ENCODE data around the gene CR1L.
"Not testable (repeated sequence)": the region's sequence is repeated elsewhere in the genome, so short reads cannot be mapped to it uniquely, and the experiment has no call there.

CR1L gene

DNA sequence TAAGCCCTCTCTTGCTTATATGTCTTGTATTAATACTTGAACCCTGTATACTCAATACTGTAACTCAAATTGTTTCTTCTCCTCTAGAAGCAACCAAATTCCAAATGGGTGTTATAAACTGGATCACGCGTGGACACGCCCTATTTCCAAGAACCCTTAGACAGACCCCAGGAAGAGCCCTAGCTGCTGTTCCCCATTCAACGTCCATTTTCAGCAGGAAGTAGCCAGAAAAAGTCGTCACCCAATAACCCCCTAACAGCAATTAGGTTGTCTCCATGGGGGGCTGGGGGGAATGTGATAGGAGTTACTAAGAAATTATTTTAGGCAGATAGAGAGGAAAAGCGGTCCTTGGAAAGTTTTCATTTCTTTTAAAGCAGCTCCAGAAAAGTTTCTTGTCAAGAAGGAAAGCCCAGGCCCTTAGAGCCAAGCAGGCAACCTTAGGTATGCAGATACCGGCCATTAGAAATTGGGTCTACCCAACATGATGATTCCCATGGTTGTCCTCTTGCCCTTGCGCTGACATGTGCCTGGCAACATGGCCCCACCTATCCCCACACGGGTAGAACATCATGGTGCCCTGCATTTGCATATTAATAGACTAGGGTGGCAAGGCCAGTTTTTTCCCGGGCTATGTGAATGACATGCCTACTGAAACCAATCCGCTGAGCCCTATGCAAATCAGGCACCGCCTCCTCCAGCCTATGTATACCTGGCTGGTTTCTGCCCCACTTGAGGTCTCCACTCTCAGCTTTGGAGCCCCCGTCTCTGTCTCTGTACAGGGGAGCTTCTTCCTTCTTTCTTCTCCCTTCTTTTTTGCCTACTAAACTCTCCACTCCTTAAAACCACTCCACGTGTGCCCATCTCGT, 102.9 kb downstream of the CR1L start:
- peak; percentile 47 for DNase-seq

DNA sequence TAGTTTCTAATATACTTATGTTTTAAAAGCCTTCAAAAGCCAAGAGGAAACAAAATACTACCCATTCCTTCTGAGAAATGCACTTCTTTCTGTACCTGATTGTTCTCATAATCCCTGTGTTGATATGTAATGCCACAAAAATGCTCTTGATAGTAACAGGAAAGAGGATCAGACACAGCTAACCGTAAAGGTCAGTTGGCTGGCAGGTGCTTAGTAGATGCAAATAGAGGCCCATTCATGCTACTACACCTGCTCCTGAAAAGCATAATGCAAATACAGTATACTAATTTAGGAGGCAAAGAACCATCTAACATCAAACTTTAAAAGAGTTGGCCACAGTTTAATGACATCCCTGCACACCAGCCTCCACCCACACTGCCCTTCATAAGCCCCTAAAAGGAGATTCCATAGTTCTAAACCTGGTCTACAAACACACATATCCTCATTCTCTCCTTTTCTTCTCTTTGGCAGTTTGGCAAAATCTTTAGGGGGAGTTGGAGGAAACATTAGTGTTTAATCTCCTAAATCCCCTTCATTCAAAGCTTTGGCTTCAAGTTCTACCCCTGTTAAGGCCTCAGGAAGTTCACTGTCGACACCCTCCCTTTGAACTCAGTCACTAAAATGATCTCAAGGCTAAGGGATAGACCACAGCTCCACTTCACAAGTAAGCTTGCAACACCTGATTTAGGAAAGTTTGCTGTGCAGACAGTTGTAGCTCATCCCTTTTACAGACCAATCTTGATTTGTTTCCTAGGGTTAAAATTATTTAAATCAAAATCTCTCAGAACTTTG, 104.0 kb downstream of the CR1L start:
- peak; percentile 83 for DNase-seq

DNA sequence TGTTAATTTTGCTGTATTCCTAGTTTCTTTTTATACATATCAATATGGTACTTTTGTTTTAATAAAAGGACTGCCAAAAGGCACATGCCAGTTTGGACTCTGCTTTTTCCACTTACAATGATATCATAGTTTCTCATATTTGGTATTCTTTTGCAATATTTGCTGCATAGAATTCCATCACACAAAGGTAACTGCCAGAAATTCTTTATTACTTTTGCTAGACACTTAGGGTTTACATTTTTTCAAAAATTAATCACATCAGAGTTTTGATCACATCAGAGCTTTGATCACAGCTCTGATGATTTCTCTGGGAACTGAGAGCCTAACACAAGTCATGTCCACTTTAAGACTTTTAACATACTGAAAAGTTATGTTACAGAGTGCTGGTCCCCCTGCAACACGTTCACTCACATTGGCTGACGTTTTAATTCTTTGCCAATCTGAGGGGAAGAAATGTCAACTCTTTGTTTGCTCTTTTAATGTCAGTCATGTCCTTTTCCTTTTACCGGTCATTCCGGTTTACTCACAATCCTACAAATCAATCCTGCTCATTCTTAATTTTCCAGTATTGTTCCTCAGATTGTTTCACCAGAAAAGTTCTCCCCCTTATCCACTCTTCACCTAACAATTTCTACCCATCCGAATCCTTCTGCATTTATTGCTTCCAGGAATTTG, 105.8 kb downstream of the CR1L start:
- DNase-seq, result no peak

DNA sequence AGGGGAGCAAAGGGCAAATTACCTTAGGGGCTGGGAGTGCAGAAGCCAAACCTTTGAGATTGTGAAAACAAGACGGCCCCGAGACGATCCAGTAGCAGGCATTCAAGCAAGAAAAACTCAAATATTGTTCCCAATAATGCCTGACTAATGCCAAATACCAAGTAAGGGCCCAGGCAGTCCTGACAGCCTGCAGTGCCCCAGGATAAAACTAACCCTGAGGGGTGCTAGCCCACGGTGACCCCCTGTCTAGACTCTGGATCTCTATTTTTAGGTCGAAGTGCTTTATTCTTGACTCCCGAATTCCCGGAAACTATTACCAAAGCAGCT, 106.5 kb downstream of the CR1L start:
- DNase-seq, result not testable (repeated sequence)

DNA sequence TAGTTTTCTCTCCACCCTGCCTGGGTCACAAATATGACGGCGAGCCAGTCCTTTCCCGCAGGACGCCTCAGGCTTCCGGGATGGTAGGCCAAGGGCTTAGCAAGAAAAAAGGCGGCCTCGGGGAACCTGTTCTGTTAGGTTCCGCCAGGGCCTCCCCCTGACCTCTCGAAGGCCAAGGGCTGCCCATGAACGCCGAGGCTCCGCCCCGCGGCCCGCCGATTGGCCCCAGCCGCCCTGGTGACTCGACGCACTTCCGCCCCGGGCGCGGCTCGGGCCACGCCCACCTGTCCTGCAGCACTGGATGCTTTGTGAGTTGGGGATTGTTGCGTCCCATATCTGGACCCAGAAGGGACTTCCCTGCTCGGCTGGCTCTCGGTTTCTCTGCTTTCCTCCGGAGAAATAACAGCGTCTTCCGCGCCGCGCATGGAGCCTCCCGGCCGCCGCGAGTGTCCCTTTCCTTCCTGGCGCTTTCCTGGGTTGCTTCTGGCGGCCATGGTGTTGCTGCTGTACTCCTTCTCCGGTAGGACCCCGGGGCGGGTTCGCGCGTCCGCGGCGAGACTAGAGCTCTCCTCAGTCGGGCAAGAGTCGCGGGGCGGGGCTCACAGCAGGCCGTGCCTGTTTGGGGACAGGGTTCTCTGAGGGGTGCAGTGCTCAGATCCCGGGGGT, 107.0 kb downstream of the CR1L start, which contains the start of gene CD46:
Gene CD46, plus strand, starts transcription at position 265 of the 666 bp plus-strand sequence. Its CDS starts 159 bp downstream, at position 424.
- DNase-seq, result peak; percentile 94

DNA sequence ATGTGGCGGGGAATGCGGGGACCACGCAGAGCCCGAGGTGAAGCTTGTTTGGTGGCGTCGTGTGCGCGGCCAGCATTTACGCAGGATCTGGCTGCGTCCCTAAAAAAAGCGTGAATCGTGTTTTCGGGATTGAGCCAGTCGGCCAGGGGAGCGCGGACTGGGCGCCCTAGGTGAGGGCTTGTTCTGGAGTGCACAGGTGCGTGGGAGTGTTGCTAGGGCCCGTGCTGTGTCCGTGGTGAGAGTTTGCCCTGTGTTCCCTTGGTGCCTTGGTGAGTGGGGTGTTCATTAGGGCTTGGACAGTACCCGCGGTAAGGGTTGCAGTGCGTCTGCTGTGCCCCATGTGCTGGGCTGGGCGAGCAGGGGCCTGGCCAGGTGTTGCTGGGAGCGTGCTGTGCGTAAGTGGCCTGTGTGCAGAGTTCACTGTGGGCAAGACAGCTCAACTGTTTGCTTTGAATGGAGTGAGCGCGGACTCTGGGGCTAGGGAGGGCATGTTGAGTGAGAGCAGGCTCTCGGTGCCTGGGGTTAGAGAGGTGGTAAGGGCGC, 107.6 kb downstream of the CR1L start:
- no peak for DNase-seq

DNA sequence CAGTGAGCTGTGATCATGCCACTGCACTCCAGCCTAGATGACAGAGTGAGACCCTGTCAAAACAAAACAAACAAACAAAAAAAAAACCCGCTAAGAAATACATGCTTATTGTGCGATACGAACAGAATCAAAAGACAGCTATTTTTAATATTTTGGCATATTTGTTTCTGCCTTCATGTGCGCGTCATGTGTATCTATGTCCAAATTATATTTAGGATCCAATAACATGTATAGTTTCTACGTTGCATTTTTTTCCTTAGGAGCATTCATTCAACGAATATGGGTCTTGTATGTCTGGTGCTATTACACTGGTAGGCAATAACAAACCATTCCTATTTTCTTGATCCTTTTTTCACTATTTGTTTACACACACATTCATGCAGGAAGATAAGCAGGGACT, 108.7 kb downstream of the CR1L start:
- no peak for DNase-seq

DNA sequence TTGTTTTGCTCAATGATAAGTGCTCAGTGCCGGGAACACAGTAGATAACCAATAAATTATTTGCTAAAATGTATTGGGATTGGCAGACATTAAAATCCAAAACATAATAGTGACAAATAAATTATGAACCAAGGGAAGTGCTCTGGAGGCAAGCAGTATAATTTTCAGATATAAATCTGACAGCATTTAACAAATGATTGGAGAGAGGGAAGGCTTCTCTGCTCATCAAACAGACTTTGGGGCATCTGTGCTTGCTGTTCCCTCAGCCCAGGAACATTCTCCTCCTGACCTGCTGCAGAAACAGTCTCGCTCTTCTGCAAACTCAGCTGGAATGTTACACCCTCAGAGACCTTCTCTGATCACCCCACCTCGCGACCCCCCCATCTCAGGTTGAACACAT, 109.1 kb downstream of the CR1L start:
- no peak for DNase-seq

DNA sequence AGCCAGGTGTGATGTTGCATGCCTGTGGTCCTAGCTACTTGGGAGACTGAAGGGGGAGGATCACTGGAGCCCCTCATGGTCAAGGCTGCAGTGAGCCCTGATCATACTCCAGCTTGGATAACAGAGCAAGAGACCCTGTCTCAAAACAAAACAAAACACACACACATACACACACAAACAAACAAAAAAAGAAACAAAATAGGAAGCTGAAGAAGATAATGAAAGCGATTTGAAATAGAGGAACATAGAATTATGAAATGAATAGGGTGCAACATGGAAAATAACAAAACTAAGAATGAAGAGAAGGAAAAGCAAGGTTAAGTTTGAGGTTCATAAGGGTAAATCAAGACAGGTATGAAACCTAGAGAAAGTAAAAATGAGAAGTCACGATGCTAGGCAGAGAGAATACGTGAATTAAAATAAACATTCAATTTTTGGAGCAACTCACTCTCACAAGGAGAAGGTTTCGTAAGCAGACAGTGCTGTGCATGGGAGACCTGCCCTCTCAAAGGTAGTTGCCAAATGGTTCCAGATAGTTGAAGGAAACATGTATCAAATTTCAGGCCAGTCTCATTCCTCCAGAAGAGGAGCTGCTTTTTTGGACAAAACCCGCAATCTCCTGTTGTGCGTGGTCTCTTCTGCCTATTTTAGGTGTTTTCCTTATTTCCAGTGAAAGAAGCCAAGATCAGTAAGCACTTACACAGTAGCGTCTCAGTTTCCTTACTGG, 110.2 kb downstream of the CR1L start:
- DNase-seq, result peak; percentile 22

DNA sequence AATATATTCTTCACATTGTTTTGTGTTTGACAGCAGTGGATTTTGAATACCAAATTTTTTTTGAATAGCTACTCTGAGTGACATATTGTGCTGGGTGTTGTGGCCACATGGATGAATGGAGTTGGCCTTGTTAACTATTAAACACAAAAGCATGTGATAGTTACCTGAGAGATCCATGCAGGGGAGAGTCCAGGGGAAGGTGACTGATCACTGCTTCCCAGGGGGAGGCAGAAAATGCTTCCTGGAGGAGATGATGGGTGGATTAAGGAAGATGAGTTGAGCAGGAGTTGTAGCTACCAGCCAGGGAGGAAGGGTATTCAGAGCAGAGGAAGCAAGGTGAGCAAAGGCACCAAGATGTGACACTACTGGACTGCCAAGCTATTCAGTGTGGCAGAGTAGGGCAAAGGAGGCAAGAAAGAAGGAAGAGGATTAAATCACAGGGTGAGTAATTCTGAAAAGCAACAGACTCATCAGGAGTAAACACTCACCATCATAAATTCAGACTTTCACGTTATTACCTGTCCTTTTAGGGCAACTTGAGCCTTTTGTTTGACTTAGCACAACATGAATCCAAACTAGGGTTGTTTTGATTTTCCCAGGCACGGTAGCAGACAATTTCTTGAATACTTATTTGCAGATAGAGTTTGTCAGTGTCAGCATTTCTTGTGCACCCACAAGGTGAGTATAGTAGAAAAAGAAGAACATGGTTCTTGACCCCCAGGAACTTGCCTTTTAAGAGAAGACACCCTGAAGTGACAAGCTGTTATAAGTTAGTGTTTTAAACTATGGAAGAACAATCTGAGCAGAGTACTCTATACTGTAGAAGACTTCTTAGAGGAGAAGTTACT, 111.1 kb downstream of the CR1L start:
- DNase-seq, result no peak

DNA sequence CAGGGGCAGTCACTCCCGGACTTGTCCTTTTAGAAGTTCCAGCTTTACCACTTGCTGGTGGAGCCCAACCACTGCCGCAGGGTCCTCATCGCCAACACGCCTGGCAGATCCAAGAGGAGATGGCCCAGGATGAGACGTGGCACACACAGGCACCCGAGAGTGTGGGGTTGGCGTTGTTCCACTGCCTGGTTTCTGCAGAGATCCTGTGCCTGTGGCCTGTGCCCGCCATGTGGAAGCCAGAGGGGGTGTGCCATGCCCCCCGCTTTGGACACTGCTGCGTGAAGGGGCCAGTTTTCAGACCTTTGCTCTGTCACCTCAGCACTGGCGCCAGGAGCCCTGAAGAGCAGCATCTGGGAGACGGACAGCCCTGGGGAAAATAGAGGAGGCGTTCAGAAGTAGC, 117.7 kb downstream of the CR1L start:
- DNase-seq, result no peak

DNA sequence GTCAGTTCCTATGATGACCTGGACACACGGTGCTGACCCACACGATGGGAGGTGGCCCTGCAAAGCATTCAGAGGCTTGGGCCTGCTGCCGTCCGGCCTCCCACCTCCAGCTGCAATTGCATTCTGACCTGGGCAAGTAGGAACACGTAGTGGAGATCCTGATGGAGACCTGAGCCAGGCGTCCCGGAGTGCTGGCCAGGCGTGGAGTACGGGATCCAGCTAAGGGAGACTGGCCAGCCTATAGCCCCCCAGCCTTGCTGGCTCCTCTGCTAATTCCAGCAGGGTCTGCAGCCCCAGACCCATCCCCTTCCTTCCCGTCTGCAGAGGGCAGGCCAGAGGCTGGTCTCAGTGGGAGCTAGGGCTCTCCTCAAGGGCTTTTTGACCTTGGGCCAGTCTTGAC, 118.2 kb downstream of the CR1L start:
- DNase-seq, result no peak

DNA sequence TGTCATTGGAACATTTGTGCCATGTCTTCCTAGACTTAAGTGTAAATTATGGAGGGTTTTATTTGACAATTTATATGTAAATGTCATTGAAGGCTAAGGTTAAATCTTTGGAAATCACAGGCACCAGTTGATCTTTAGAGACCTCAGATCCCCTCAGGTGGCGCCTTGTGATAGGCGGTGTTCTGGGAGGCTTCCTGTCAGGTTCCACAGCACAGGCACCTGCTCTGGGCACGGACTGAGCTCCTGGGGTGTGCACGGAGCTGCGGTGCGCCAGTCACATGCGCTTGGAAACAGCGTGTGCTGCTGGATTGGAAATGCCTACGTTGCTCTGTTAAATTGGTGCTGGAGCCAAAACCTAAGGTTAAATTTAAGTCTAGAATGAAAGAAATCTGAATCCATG, 119.0 kb downstream of the CR1L start:
- no peak for DNase-seq

DNA sequence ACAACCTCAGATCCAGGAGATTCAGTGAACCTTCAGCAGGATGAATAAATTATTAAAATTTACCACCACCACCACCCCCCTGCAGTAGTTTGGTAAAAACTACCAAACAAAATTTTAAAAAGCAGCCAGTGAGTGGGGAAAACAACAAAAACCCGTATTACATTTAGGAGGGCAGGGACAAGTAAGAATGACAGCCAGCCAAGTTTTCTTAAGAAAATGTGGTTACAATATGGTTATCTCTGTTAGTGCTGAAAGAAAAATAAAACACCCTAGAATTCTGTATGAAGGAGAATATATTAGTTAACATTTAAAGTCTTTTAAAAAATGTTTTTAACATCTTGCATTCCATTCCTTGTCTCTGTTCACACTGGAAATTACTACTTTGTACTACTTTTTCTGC, 121.6 kb downstream of the CR1L start:
- DNase-seq, result no peak

DNA sequence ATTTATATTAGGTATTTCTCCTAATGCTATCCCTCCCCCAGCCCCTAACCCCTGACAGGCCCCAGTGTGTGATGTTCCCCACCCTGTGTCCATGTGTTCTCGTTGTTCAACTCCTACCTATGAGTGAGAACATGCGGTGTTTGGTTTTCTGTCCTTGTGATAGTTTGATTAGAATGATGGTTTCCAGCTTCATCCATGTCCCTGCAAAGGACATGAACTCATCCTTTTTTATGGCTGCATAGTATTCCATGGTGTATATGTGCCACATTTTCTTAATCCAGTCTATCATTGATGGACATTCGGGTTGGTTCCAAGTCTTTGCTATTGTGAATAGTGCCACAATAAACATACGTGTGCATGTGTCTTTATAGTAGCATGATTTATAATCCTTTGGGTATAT, 125.6 kb downstream of the CR1L start:
- DNase-seq, result not testable (repeated sequence)

All from NCI-H2029 (cell line).